ENCODE measurements around the gene AFF2. TPM values are rescaled to one million over a fixed set of nuclear protein-coding genes. Genes with fewer than 3 reads are reported as not detected.

Gene AFF2
- total and polyA plus RNA-seq, 12 donors, result 0.07 to 17.9 (median 1.7) TPM

DNA sequence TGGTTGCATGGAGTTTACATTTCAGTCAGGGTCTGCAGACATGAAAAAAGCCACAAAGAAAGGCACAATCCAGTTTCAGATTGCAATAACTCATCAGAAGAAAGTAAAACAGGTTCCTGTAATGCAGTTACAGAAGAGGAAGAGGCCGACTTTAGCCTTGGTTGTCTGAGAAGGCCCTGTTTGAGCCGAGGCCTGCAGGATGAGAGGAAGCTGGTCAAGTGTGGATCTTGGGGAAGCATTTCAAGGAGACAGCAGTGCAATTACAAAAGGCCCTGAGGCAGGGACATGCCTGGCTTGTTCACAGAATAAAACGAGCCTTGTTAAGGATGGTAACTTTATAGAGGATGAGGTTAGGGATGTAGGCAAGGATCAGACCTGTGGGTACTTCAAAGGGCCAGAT, 62.4 kb downstream of the AFF2 start:
- no peaks in the 10 kb centered on the region for H3K4me1 ChIP-seq (replicated peaks in 1 of 2)
- H3K4me3 ChIP-seq, result no peak overlapping the region
- TF ChIP-seq, protein P1, sequence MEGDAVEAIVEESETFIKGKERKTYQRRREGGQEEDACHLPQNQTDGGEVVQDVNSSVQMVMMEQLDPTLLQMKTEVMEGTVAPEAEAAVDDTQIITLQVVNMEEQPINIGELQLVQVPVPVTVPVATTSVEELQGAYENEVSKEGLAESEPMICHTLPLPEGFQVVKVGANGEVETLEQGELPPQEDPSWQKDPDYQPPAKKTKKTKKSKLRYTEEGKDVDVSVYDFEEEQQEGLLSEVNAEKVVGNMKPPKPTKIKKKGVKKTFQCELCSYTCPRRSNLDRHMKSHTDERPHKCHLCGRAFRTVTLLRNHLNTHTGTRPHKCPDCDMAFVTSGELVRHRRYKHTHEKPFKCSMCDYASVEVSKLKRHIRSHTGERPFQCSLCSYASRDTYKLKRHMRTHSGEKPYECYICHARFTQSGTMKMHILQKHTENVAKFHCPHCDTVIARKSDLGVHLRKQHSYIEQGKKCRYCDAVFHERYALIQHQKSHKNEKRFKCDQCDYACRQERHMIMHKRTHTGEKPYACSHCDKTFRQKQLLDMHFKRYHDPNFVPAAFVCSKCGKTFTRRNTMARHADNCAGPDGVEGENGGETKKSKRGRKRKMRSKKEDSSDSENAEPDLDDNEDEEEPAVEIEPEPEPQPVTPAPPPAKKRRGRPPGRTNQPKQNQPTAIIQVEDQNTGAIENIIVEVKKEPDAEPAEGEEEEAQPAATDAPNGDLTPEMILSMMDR (IDR thresholded peaks at IDR 0.05), result no peak
- TF ChIP-seq POLR2A (IDR thresholded peaks at IDR 0.05), result no peak
- no peak for DNase-seq
- intact Hi-C loops (cut with DNase I), result no loop called here
- H3K27me3 ChIP-seq, result no peaks in the 10 kb centered on the region
- H3K9me3 ChIP-seq (replicated peaks in 1 of 3), result no peaks in the 10 kb centered on the region
- no peak overlapping the region for H3K27ac ChIP-seq
- no peaks in the 10 kb centered on the region for H3K36me3 ChIP-seq (replicated peaks in 1 of 2)
- 32 to 55% (median 38%) methylated on average over 3 of the region's 3 CpGs for WGBS, 4 donors

DNA sequence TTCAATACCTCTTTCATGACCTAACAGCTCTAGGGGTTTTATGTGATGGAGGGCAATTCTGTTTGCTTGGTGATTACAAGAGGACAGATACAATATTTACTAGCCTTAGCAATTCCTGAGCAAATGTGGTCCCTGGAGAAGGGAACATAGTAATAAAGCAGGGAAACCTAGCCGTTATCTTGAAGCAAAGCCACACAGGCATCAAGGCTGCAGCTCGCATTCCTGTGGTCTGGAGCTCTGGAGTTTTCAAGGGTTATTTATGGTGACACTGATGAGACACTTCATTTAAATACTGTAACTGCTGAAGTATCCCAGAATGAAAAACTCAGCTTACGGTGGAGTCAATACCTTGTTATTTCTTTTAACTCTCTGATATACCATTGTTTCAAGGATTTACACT, 66.8 kb downstream of the AFF2 start:
- no peak overlapping the region for H3K4me3 ChIP-seq
- no peaks in the 10 kb centered on the region for H3K9me3 ChIP-seq (replicated peaks in 1 of 3)
- peaks cover 7% of the 10 kb centered on the region for H3K27me3 ChIP-seq
- no peak for TF ChIP-seq POLR2A (IDR thresholded peaks at IDR 0.05)
- TF ChIP-seq, protein P1 (IDR thresholded peaks at IDR 0.05), result no peak
- no peak overlapping the region for H3K27ac ChIP-seq
- no peaks in the 10 kb centered on the region for H3K4me1 ChIP-seq (replicated peaks in 1 of 2)
- no peak for DNase-seq
- 48 to 57% (median 51%) methylated on average over 3 of the region's 3 CpGs for WGBS, 4 donors
- intact Hi-C loops (cut with DNase I), result no loop called here
- H3K36me3 ChIP-seq (replicated peaks in 1 of 2), result no peaks in the 10 kb centered on the region

DNA sequence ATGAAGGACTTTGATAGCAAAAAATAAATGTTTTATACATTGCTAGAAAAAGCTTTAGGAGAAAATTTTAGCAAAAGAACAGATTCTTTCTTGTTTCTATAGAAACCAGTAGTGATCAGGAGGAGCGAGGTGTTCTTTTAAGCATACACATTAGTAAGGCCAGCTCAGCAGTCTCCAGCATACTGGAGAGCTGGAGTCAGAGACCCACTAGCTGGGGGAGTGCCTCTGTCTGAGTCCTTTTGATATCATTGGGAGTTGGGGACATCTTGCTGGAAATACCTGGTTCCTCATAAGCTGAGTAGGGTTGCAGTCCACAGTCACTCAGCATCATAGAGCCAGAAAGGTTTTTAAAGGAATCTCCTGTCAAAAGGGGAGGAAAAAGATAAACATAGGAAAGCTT, 67.4 kb downstream of the AFF2 start:
- no peak for DNase-seq
- Histone ChIP-seq H3K36me3 (replicated peaks in 1 of 2) (no peaks in the 10 kb centered on the region), H3K27ac (no peak overlapping the region), H3K4me3 (no peak overlapping the region), H3K9me3 (replicated peaks in 1 of 3) (no peaks in the 10 kb centered on the region), H3K27me3 (peaks cover 7% of the 10 kb centered on the region), H3K4me1 (replicated peaks in 1 of 2) (no peaks in the 10 kb centered on the region)
- TF ChIP-seq, protein P1 (IDR thresholded peaks at IDR 0.05), result no peak
- TF ChIP-seq POLR2A (IDR thresholded peaks at IDR 0.05), result no peak
- 50 to 88% (median 73%) methylated on average over 1 of the region's 1 CpG for WGBS, 4 donors
- intact Hi-C loops (cut with DNase I), result no loop called here

DNA sequence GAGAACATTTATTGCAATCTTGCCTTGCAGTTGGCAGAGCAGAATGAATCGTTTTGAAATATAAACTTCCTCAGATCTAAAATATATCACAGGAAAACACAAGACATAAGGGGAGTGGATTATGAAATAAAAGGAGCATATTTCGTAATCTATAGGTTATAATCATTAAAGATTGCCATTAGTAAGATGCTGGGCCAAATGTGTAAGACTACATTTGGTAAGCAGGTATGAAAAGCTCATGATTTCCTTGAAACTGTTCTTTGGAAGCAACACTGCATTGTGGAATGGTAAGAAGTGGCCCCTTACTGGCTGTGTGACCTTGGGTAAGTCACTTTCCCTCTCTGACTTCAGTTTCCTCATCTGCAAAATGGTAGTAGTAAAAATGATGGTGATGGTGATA, 68.3 kb downstream of the AFF2 start:
- Histone ChIP-seq H3K9me3 (replicated peaks in 1 of 3) (no peaks in the 10 kb centered on the region), H3K27ac (no peak overlapping the region), H3K27me3 (peaks cover 7% of the 10 kb centered on the region), H3K36me3 (replicated peaks in 1 of 2) (no peaks in the 10 kb centered on the region), H3K4me1 (replicated peaks in 1 of 2) (no peaks in the 10 kb centered on the region), H3K4me3 (no peak overlapping the region)
- DNase-seq, result no peak
- 25 to 58% (median 49%) methylated on average over 2 of the region's 2 CpGs for WGBS, 4 donors
- intact Hi-C loops (cut with DNase I), result no loop called here
- no peak for TF ChIP-seq POLR2A (IDR thresholded peaks at IDR 0.05)
- TF ChIP-seq, protein P1 (IDR thresholded peaks at IDR 0.05), result no peak
